ENCODE measurements around the gene NPIPB6.

NPIPB6 gene

GRCh38 chr16:28308794-28309584 is 54.3 kb downstream of the NPIPB6 start:
- Histone ChIP-seq H3K9me3 (ENCODE audit: low read length) (no peaks in the 10 kb centered on the region), H3K9ac (ENCODE audit: low read length) (no peak overlapping the region), H3K27me3 (ENCODE audit: control insufficient read depth in 1 of 2, insufficient read depth in 2 of 2, low read length in 2 of 2) (no peaks in the 10 kb centered on the region), H3K36me3 (ENCODE audit: insufficient read depth, low read length) (no peaks in the 10 kb centered on the region), H3K27ac (ENCODE audit: low read depth, low read length) (no peak overlapping the region), H3K4me1 (ENCODE audit: insufficient read depth, low read length) (no peaks in the 10 kb centered on the region), H3K4me3 (ENCODE audit: low read depth in 1 of 2, low read length in 2 of 2) (no peak overlapping the region)

- H3K27ac ChIP-seq (ENCODE audit: low read depth, low read length) = no peak overlapping the region
- H3K27me3 ChIP-seq (ENCODE audit: control insufficient read depth in 1 of 2, insufficient read depth in 2 of 2, low read length in 2 of 2) = no peaks in the 10 kb centered on the region
- no peaks in the 10 kb centered on the region for H3K9me3 ChIP-seq (ENCODE audit: low read length)
- H3K9ac ChIP-seq (ENCODE audit: low read length) = no peak overlapping the region
- no peaks in the 10 kb centered on the region for H3K36me3 ChIP-seq (ENCODE audit: insufficient read depth, low read length)
- H3K4me3 ChIP-seq (ENCODE audit: low read depth in 1 of 2, low read length in 2 of 2) = no peak overlapping the region
- H3K4me1 ChIP-seq (ENCODE audit: insufficient read depth, low read length) = no peaks in the 10 kb centered on the region
Observed at GRCh38 chr16:28307936-28308335, 55.4 kb downstream of the NPIPB6 start.

GRCh38 chr16:28304214-28304613 is 59.1 kb downstream of the NPIPB6 start:
- Histone ChIP-seq H3K4me1 (ENCODE audit: insufficient read depth, low read length) (no peaks in the 10 kb centered on the region), H3K27me3 (ENCODE audit: control insufficient read depth in 1 of 2, insufficient read depth in 2 of 2, low read length in 2 of 2) (no peaks in the 10 kb centered on the region), H3K36me3 (ENCODE audit: insufficient read depth, low read length) (no peaks in the 10 kb centered on the region), H3K27ac (ENCODE audit: low read depth, low read length) (no peak overlapping the region), H3K9ac (ENCODE audit: low read length) (no peak overlapping the region), H3K4me3 (ENCODE audit: low read depth in 1 of 2, low read length in 2 of 2) (no peak overlapping the region), H3K9me3 (ENCODE audit: low read length) (no peaks in the 10 kb centered on the region)

- Histone ChIP-seq H3K27me3 (ENCODE audit: control insufficient read depth in 1 of 2, insufficient read depth in 2 of 2, low read length in 2 of 2) (no peaks in the 10 kb centered on the region), H3K4me1 (ENCODE audit: insufficient read depth, low read length) (no peaks in the 10 kb centered on the region), H3K9me3 (ENCODE audit: low read length) (no peaks in the 10 kb centered on the region), H3K36me3 (ENCODE audit: insufficient read depth, low read length) (no peaks in the 10 kb centered on the region), H3K4me3 (ENCODE audit: low read depth in 1 of 2, low read length in 2 of 2) (no peak overlapping the region), H3K9ac (ENCODE audit: low read length) (no peak overlapping the region), H3K27ac (ENCODE audit: low read depth, low read length) (no peak overlapping the region)
Observed at GRCh38 chr16:28303132-28303531, 60.2 kb downstream of the NPIPB6 start.

GRCh38 chr16:28301620-28302019 is 61.7 kb downstream of the NPIPB6 start:
- Histone ChIP-seq H3K36me3 (ENCODE audit: insufficient read depth, low read length) (no peaks in the 10 kb centered on the region), H3K9me3 (ENCODE audit: low read length) (no peaks in the 10 kb centered on the region), H3K4me3 (ENCODE audit: low read depth in 1 of 2, low read length in 2 of 2) (no peak overlapping the region), H3K9ac (ENCODE audit: low read length) (no peak overlapping the region), H3K27me3 (ENCODE audit: control insufficient read depth in 1 of 2, insufficient read depth in 2 of 2, low read length in 2 of 2) (no peaks in the 10 kb centered on the region), H3K27ac (ENCODE audit: low read depth, low read length) (no peak overlapping the region), H3K4me1 (ENCODE audit: insufficient read depth, low read length) (no peaks in the 10 kb centered on the region)

- Histone ChIP-seq H3K27me3 (ENCODE audit: control insufficient read depth in 1 of 2, insufficient read depth in 2 of 2, low read length in 2 of 2) (no peaks in the 10 kb centered on the region), H3K9me3 (ENCODE audit: low read length) (no peaks in the 10 kb centered on the region), H3K4me3 (ENCODE audit: low read depth in 1 of 2, low read length in 2 of 2) (no peak overlapping the region), H3K27ac (ENCODE audit: low read depth, low read length) (no peak overlapping the region), H3K4me1 (ENCODE audit: insufficient read depth, low read length) (no peaks in the 10 kb centered on the region), H3K9ac (ENCODE audit: low read length) (no peak overlapping the region), H3K36me3 (ENCODE audit: insufficient read depth, low read length) (no peaks in the 10 kb centered on the region)
Observed at GRCh38 chr16:28301154-28301553, 62.2 kb downstream of the NPIPB6 start.

GRCh38 chr16:28300327-28300726 is 63.0 kb downstream of the NPIPB6 start:
- no peaks in the 10 kb centered on the region for H3K9me3 ChIP-seq (ENCODE audit: low read length)
- no peak overlapping the region for H3K27ac ChIP-seq (ENCODE audit: low read depth, low read length)
- no peak overlapping the region for H3K9ac ChIP-seq (ENCODE audit: low read length)
- no peaks in the 10 kb centered on the region for H3K36me3 ChIP-seq (ENCODE audit: insufficient read depth, low read length)
- H3K4me1 ChIP-seq (ENCODE audit: insufficient read depth, low read length) = no peaks in the 10 kb centered on the region
- H3K4me3 ChIP-seq (ENCODE audit: low read depth in 1 of 2, low read length in 2 of 2) = no peak overlapping the region
- H3K27me3 ChIP-seq (ENCODE audit: control insufficient read depth in 1 of 2, insufficient read depth in 2 of 2, low read length in 2 of 2) = no peaks in the 10 kb centered on the region

GRCh38 chr16:28298511-28298878 is 64.8 kb downstream of the NPIPB6 start:
- Histone ChIP-seq H3K9ac (ENCODE audit: low read length) (no peak overlapping the region), H3K27ac (ENCODE audit: low read depth, low read length) (no peak overlapping the region), H3K4me1 (ENCODE audit: insufficient read depth, low read length) (no peaks in the 10 kb centered on the region), H3K36me3 (ENCODE audit: insufficient read depth, low read length) (no peaks in the 10 kb centered on the region), H3K27me3 (ENCODE audit: control insufficient read depth in 1 of 2, insufficient read depth in 2 of 2, low read length in 2 of 2) (peaks cover 0 to 12% of the 10 kb centered on the region in 2 donors), H3K9me3 (ENCODE audit: low read length) (no peaks in the 10 kb centered on the region), H3K4me3 (ENCODE audit: low read depth in 1 of 2, low read length in 2 of 2) (no peak overlapping the region)

- H3K27me3 ChIP-seq (ENCODE audit: control insufficient read depth in 1 of 2, insufficient read depth in 2 of 2, low read length in 2 of 2) = peaks cover 0 to 18% of the 10 kb centered on the region in 2 donors
- H3K4me3 ChIP-seq (ENCODE audit: low read depth in 1 of 2, low read length in 2 of 2) = no peak overlapping the region
- H3K4me1 ChIP-seq (ENCODE audit: insufficient read depth, low read length) = peaks cover 2% of the 10 kb centered on the region
Observed at GRCh38 chr16:28297784-28298510, 65.4 kb downstream of the NPIPB6 start.

GRCh38 chr16:28297308-28297707 is 66.0 kb downstream of the NPIPB6 start:
- no peak overlapping the region for H3K4me3 ChIP-seq (ENCODE audit: low read depth in 1 of 2, low read length in 2 of 2)
- no peak overlapping the region for H3K9ac ChIP-seq (ENCODE audit: low read length)
- no peaks in the 10 kb centered on the region for H3K9me3 ChIP-seq (ENCODE audit: low read length)
- no peak overlapping the region for H3K27ac ChIP-seq (ENCODE audit: low read depth, low read length)
- H3K36me3 ChIP-seq (ENCODE audit: insufficient read depth, low read length) = no peaks in the 10 kb centered on the region
- H3K4me1 ChIP-seq (ENCODE audit: insufficient read depth, low read length) = peaks cover 5% of the 10 kb centered on the region
- H3K27me3 ChIP-seq (ENCODE audit: control insufficient read depth in 1 of 2, insufficient read depth in 2 of 2, low read length in 2 of 2) = peaks cover 0 to 22% of the 10 kb centered on the region in 2 donors

More at GRCh38 chr16:28297784-28298510, 65.4 kb downstream of the NPIPB6 start:
- Histone ChIP-seq H3K27ac (ENCODE audit: low read depth, low read length) (no peak overlapping the region), H3K9me3 (ENCODE audit: low read length) (no peaks in the 10 kb centered on the region), H3K36me3 (ENCODE audit: insufficient read depth, low read length) (no peaks in the 10 kb centered on the region), H3K9ac (ENCODE audit: low read length) (no peak overlapping the region)

GRCh38 chr16:28295276-28295675 is 68.0 kb downstream of the NPIPB6 start:
- Histone ChIP-seq H3K4me3 (ENCODE audit: low read depth in 1 of 2, low read length in 2 of 2) (no peak overlapping the region), H3K27ac (ENCODE audit: low read depth, low read length) (no peak overlapping the region), H3K9me3 (ENCODE audit: low read length) (no peaks in the 10 kb centered on the region), H3K27me3 (ENCODE audit: control insufficient read depth in 1 of 2, insufficient read depth in 2 of 2, low read length in 2 of 2) (peaks cover 0 to 22% of the 10 kb centered on the region in 2 donors), H3K4me1 (ENCODE audit: insufficient read depth, low read length) (peaks cover 8% of the 10 kb centered on the region), H3K9ac (ENCODE audit: low read length) (no peak overlapping the region), H3K36me3 (ENCODE audit: insufficient read depth, low read length) (no peaks in the 10 kb centered on the region)
